ENCODE results near the gene SLC25A21.

SLC25A21 gene

GRCh38 chr14:37013078-37013477 lies 159.3 kb downstream of the SLC25A21 start:
- no peak for DNase-seq (ENCODE audit: low read depth)
- TF ChIP-seq CTCF (IDR thresholded peaks at IDR 0.05; ENCODE audit: low read depth, low read length, missing control alignments) = no peak
- in situ Hi-C loops (cut with HindIII; ENCODE audit: low sequenced_read_pairs) = no loop called here
- H3K4me3 ChIP-seq (ENCODE audit: low read depth, low read length) = no peak overlapping the region

GRCh38 chr14:36998686-36999085 lies 173.7 kb downstream of the SLC25A21 start:
- no peak for TF ChIP-seq CTCF (IDR thresholded peaks at IDR 0.05; ENCODE audit: low read depth, low read length, missing control alignments)
- no peak for DNase-seq (ENCODE audit: low read depth)
- in situ Hi-C loops (cut with HindIII; ENCODE audit: low sequenced_read_pairs) = no loop called here

GRCh38 chr14:36997843-36998242 lies 174.6 kb downstream of the SLC25A21 start:
- in situ Hi-C loops (cut with HindIII; ENCODE audit: low sequenced_read_pairs) = no loop called here
- TF ChIP-seq CTCF (IDR thresholded peaks at IDR 0.05; ENCODE audit: low read depth, low read length, missing control alignments) = no peak
- DNase-seq (ENCODE audit: low read depth) = no peak
- H3K4me3 ChIP-seq (ENCODE audit: low read depth, low read length) = no peak overlapping the region

More at GRCh38 chr14:36998686-36999085, 173.7 kb downstream of the SLC25A21 start:
- H3K4me3 ChIP-seq (ENCODE audit: low read depth, low read length) = no peak overlapping the region

GRCh38 chr14:36996857-36997590 lies 175.4 kb downstream of the SLC25A21 start:
- no peak overlapping the region for H3K4me3 ChIP-seq (ENCODE audit: low read depth, low read length)
- DNase-seq (ENCODE audit: low read depth) = no peak
- TF ChIP-seq CTCF (IDR thresholded peaks at IDR 0.05; ENCODE audit: low read depth, low read length, missing control alignments) = no peak
- in situ Hi-C loops (cut with HindIII; ENCODE audit: low sequenced_read_pairs) = no loop called here

- in situ Hi-C loops (cut with HindIII; ENCODE audit: low sequenced_read_pairs) = no loop called here
- DNase-seq (ENCODE audit: low read depth) = no peak
- TF ChIP-seq CTCF (IDR thresholded peaks at IDR 0.05; ENCODE audit: low read depth, low read length, missing control alignments) = no peak
Measured at GRCh38 chr14:36996133-36996856, 176.1 kb downstream of the SLC25A21 start.

GRCh38 chr14:36989806-36990205 lies 182.6 kb downstream of the SLC25A21 start:
- TF ChIP-seq CTCF (IDR thresholded peaks at IDR 0.05; ENCODE audit: low read depth, low read length, missing control alignments) = no peak
- no peak overlapping the region for H3K4me3 ChIP-seq (ENCODE audit: low read depth, low read length)
- in situ Hi-C loops (cut with HindIII; ENCODE audit: low sequenced_read_pairs) = no loop called here
- no peak for DNase-seq (ENCODE audit: low read depth)

More at GRCh38 chr14:36996133-36996856, 176.1 kb downstream of the SLC25A21 start:
- H3K4me3 ChIP-seq (ENCODE audit: low read depth, low read length) = no peak overlapping the region

Data from astrocyte of the cerebellum (primary cell).